ENCODE data around the gene CA5A. TPM values are rescaled to one million over a fixed set of nuclear protein-coding genes. Genes with fewer than 3 reads are reported as not detected.
"Not testable (repeated sequence)": the region's sequence is repeated elsewhere in the genome, so short reads cannot be mapped to it uniquely, and the experiment has no call there.

The CA5A gene
- total and polyA plus RNA-seq, 9 of the 15 experiments (the other 6 are each of a cell fraction or from before 2014, with no cell fraction given): not detected

- TF ChIP-seq HNRNPLL (IDR thresholded peaks at IDR 0.05; ENCODE audit: low read depth, low read length, poor library complexity, severe bottlenecking) (no peak), CHD4 (IDR thresholded peaks at IDR 0.05; ENCODE audit: insufficient read depth, insufficient replicate concordance, low read depth, low read length, poor library complexity, severe bottlenecking) (no peak), PURB (CRISPR knock-in tag; IDR thresholded peaks at IDR 0.05; ENCODE audit: low read depth) (no peak), NFRKB (IDR thresholded peaks at IDR 0.05; ENCODE audit: low read depth) (no peak), ZNF445 (CRISPR knock-in tag; IDR thresholded peaks at IDR 0.05; ENCODE audit: low read depth) (no peak)
These were observed 54.8 kb downstream of the CA5A start (continued) for GRCh38 chr16:87881324-87882200.

DNA sequence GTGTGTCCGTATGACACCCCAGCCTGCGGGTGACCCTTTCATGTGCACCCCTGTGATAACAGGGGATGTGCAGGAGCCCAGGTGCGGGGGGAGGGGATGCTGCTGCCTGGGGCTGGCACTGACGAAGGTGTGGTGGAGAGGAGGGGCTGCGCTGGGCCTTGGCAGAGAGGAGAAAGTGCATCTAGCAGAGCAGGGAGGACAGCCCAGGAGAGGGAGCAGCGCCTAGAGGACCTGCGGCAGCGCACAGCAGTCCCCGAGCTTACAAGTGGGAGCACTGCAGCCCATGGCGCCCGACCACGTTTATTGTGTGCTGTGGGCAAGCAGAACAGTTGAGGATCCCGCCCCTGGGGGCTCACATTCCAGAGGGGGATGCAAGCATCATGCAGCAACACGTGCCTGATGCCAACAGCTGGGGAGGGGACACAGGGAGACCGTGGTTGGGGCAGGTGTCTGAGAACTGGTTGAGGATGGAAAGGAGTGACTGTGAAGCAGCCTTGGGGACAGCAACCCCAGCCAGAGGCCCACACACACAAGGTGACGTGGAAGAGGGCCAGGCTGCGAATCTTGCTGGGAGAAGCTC, 56.1 kb downstream of the CA5A start:
- no peak overlapping the region for H3K9ac ChIP-seq (ENCODE audit: insufficient read depth in 1 of 2, low read depth in 2 of 2, low read length in 2 of 2)
- ATAC-seq: no peak
- H3K4me3 ChIP-seq: no peak overlapping the region
- TF ChIP-seq TARDBP (IDR thresholded peaks at IDR 0.05) (no peak), ZNF12 (CRISPR knock-in tag; IDR thresholded peaks at IDR 0.05) (no peak), ZZZ3 (IDR thresholded peaks at IDR 0.05) (no peak), ZNF263 (CRISPR knock-in tag; IDR thresholded peaks at IDR 0.05; ENCODE audit: borderline replicate concordance) (peak; percentile 79)
- FAIRE-seq: no peak
- no peaks in the 10 kb centered on the region for H3K79me2 ChIP-seq (ENCODE audit: control insufficient read depth, insufficient read depth, low read length)
- H3K9me1 ChIP-seq (ENCODE audit: control insufficient read depth, insufficient read depth, low read length): no peaks in the 10 kb centered on the region
- peak in 1 of 4 experiments; percentile 2 for DNase-seq (ENCODE audit: extremely low read depth in 1 of 4, low spot score in 3 of 4)
- H3K36me3 ChIP-seq (ENCODE audit: control insufficient read depth, insufficient read depth, low read length): no peaks in the 10 kb centered on the region
- no peak overlapping the region for H3K27ac ChIP-seq (ENCODE audit: extremely low read depth, low read depth, low read length)
- peaks cover 4% of the 10 kb centered on the region for H3K9me3 ChIP-seq (replicated peaks; ENCODE audit: control insufficient read depth, insufficient read depth, low read depth, low read length)
- H4K20me1 ChIP-seq (replicated peaks; ENCODE audit: control insufficient read depth, insufficient read depth, low read length): no peaks in the 10 kb centered on the region
- peaks cover 3 to 13% of the 10 kb centered on the region in 2 experiments; a peak in 4 of 5 replicates for H3K4me1 ChIP-seq (replicated peaks in 1 of 2; ENCODE audit: control insufficient read depth in 2 of 2, insufficient read depth in 2 of 2, low read length in 2 of 2)
- in situ Hi-C loops (cut with MboI): no loop called here
- no TSS peak for BruUV-seq (replicated peaks)
- peaks cover 10 to 42% of the 10 kb centered on the region in 2 experiments; a peak in 4 of 5 replicates for H3K27me3 ChIP-seq (ENCODE audit: control insufficient read depth in 2 of 2, insufficient read depth in 2 of 2, low read length in 2 of 2)
- CTCF ChIA-PET (ENCODE audit: low intra/inter-chr PET ratio): no interaction called here
- POLR2A ChIA-PET: interaction anchor here (0.6 kb wide), 1 partner anchor 1235 kb away, joined by 3 read pairs; no protein-coding TSS in a partner anchor
- H2AFZ ChIP-seq (ENCODE audit: low read depth, low read length): no peak overlapping the region
- intact Hi-C loops (cut with micrococcal nuclease): no loop called here
- H3K4me2 ChIP-seq (ENCODE audit: insufficient read depth, low read length): no peak overlapping the region
- 13% methylated on average over 13 of the region's 17 CpGs for WGBS (ENCODE audit: insufficient coverage, low coverage, missing lambda C conversion rate)

DNA sequence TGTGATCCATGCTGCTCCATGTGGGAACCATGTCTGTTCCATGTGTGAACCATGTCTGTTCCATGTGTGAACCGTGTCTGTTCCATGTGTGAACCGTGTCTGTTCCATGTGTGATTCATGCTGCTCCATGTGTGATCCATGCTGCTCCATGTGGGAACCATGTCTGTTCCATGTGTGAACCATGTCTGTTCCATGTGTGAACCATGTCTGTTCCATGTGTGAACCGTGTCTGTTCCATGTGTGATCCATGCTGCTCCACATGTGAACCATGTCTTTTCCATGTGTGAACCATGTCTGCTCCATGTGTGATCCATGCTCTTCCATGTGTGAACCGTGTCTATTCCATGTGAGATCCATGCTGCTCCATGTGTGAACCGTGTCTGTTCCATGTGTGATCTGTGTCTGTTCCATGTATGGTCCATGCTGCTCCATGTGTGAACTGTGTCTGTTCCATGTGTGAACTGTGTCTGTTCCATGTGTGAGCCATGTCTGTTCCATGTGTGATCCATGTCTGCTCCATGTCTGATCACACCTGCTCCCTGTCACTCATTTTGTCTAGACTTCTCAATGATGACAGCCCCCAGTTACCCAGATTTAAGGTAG, 56.8 kb downstream of the CA5A start:
- intact Hi-C loops (cut with micrococcal nuclease); H3K4me2 ChIP-seq (ENCODE audit: insufficient read depth, low read length); H3K79me2 ChIP-seq (ENCODE audit: control insufficient read depth, insufficient read depth, low read length); in situ Hi-C loops (cut with MboI); H3K4me3 ChIP-seq; DNase-seq (ENCODE audit: extremely low read depth in 1 of 4, low spot score in 3 of 4); H3K27ac ChIP-seq (ENCODE audit: extremely low read depth, low read depth, low read length); POLR2A ChIA-PET; H3K9me3 ChIP-seq (replicated peaks; ENCODE audit: control insufficient read depth, insufficient read depth, low read depth, low read length); CTCF ChIA-PET (ENCODE audit: low intra/inter-chr PET ratio); H3K9ac ChIP-seq (ENCODE audit: insufficient read depth in 1 of 2, low read depth in 2 of 2, low read length in 2 of 2); H2AFZ ChIP-seq (ENCODE audit: low read depth, low read length); H3K9me1 ChIP-seq (ENCODE audit: control insufficient read depth, insufficient read depth, low read length); H3K36me3 ChIP-seq (ENCODE audit: control insufficient read depth, insufficient read depth, low read length); ATAC-seq; FAIRE-seq; BruUV-seq (replicated peaks); H4K20me1 ChIP-seq (replicated peaks; ENCODE audit: control insufficient read depth, insufficient read depth, low read length): not testable (repeated sequence)
- 8% methylated on average over 5 of the region's 5 CpGs for WGBS (ENCODE audit: insufficient coverage, low coverage, missing lambda C conversion rate)
- Histone ChIP-seq H3K27me3 (ENCODE audit: control insufficient read depth in 2 of 2, insufficient read depth in 2 of 2, low read length in 2 of 2) (peaks cover 10 to 41% of the 10 kb centered on the region in 2 experiments; a peak in 4 of 5 replicates), H3K4me1 (replicated peaks in 1 of 2; ENCODE audit: control insufficient read depth in 2 of 2, insufficient read depth in 2 of 2, low read length in 2 of 2) (peaks cover 10 to 13% of the 10 kb centered on the region in 2 experiments; a peak in 4 of 5 replicates)

All from K562 (cell line).